ENCODE measurements around the gene ETFB.

GRCh38 chr19:51370230-51370629, 4.0 kb upstream of the ETFB start:
- TF ChIP-seq MAX (IDR thresholded peaks at IDR 0.05): no peak
- TF ChIP-seq NFIC (IDR thresholded peaks at IDR 0.05): no peak
- no peak for TF ChIP-seq TAF1 (IDR thresholded peaks at IDR 0.05; ENCODE audit: low read depth)
- TF ChIP-seq EP300 (IDR thresholded peaks at IDR 0.05; ENCODE audit: borderline replicate concordance): no peak
- TF ChIP-seq, protein P1, sequence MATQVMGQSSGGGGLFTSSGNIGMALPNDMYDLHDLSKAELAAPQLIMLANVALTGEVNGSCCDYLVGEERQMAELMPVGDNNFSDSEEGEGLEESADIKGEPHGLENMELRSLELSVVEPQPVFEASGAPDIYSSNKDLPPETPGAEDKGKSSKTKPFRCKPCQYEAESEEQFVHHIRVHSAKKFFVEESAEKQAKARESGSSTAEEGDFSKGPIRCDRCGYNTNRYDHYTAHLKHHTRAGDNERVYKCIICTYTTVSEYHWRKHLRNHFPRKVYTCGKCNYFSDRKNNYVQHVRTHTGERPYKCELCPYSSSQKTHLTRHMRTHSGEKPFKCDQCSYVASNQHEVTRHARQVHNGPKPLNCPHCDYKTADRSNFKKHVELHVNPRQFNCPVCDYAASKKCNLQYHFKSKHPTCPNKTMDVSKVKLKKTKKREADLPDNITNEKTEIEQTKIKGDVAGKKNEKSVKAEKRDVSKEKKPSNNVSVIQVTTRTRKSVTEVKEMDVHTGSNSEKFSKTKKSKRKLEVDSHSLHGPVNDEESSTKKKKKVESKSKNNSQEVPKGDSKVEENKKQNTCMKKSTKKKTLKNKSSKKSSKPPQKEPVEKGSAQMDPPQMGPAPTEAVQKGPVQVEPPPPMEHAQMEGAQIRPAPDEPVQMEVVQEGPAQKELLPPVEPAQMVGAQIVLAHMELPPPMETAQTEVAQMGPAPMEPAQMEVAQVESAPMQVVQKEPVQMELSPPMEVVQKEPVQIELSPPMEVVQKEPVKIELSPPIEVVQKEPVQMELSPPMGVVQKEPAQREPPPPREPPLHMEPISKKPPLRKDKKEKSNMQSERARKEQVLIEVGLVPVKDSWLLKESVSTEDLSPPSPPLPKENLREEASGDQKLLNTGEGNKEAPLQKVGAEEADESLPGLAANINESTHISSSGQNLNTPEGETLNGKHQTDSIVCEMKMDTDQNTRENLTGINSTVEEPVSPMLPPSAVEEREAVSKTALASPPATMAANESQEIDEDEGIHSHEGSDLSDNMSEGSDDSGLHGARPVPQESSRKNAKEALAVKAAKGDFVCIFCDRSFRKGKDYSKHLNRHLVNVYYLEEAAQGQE (IDR thresholded peaks at IDR 0.05; ENCODE audit: low read depth): no peak
- TF ChIP-seq CREB1 (IDR thresholded peaks at IDR 0.05; ENCODE audit: low read depth): no peak
- TF ChIP-seq CEBPB (IDR thresholded peaks at IDR 0.05): no peak
- TF ChIP-seq RAD21 (IDR thresholded peaks at IDR 0.05; ENCODE audit: low read depth): no peak
- no peak for TF ChIP-seq FOXM1 (IDR thresholded peaks at IDR 0.05; ENCODE audit: borderline replicate concordance, low read depth)
- TF ChIP-seq YY1 (IDR thresholded peaks at IDR 0.05; ENCODE audit: low read depth): no peak
- TF ChIP-seq TCF12 (IDR thresholded peaks at IDR 0.05; ENCODE audit: low read depth): no peak
- no peak for TF ChIP-seq TEAD4 (IDR thresholded peaks at IDR 0.05)
